H1 (cell line): Measurements from ENCODE around the gene SBNO2.

Source experiments
- CEBPB ChIP-seq: IDR thresholded peaks from 2 replicates; pipeline ENCODE4 v1.6.1; 2012; ENCODE audit warnings: low read depth, low read length
- CHD2 ChIP-seq: IDR thresholded peaks from 2 replicates; pipeline ENCODE4 v1.6.1; 2012; ENCODE audit warnings: low read length, improper control_type of control experiment
- CTCF ChIP-seq, 3 experiments: IDR thresholded peaks; 1 replicate in 2 of 3; 2 replicates in 1 of 3; pipeline versions ENCODE4 v1.5.1 to v1.6.1; 2011; ENCODE audit warnings: low read length in 3 of 3, mild to moderate bottlenecking in 3 of 3, inconsistent platforms in 2 of 3, low read depth in 1 of 3, moderate library complexity in 1 of 3; ENCODE audit not compliant: insufficient read depth in 1 of 3; ENCODE audit errors: control extremely low read depth in 1 of 3
- EZH2 ChIP-seq: fragments of 200-600 bp; sonication (generic); IDR thresholded peaks from 2 replicates; pipeline ENCODE4 v1.7.1; 2012; ENCODE audit warnings: low read depth, mild to moderate bottlenecking, moderate library complexity, low read length, inconsistent platforms; ENCODE audit not compliant: severe bottlenecking
- KDM5A ChIP-seq: fragments of 200-600 bp; IDR thresholded peaks from 2 replicates; pipeline ENCODE4 v1.7.1; 2012; ENCODE audit warnings: mild to moderate bottlenecking, low read length, inconsistent platforms, mixed read lengths
- POLR2AphosphoS5 ChIP-seq: IDR thresholded peaks from 2 replicates; pipeline ENCODE4 v1.6.1; 2011; ENCODE audit warnings: low read depth, low read length
- RFX5 ChIP-seq: IDR thresholded peaks from 2 replicates; pipeline ENCODE4 v1.6.1; 2011; ENCODE audit warnings: low read depth, low read length, improper control_type of control experiment, borderline replicate concordance

GRCh38 chr19:1199531-1199930 is 25.5 kb upstream of the SBNO2 start:
- TF ChIP-seq CEBPB (no peak), KDM5A (no peak), CTCF (IDR thresholded peaks at IDR 0.05; ENCODE audit: control extremely low read depth in 1 of 3, insufficient read depth in 1 of 3, low read depth in 1 of 3, low read length in 3 of 3) (no peak), RFX5 (no peak), POLR2AphosphoS5 (no peak), EZH2 (no peak), CHD2 (no peak)
